NCI-H2081 treated with DMSO at 0.1 percent for 48 hours (cell line): ENCODE results near the gene RFTN1.
"Not testable (repeated sequence)": the region's sequence is repeated elsewhere in the genome, so short reads cannot be mapped to it uniquely, and the experiment has no call there.

Source experiments
- DNase-seq: peaks from one replicate; lab custom pipeline; 2025; lab: John Stamatoyannopoulos, UW

The RFTN1 gene

GRCh38 chr3:16506884-16507577 lies 6.5 kb downstream of the RFTN1 start:
- no peak for DNase-seq

GRCh38 chr3:16506451-16506850 lies 7.0 kb downstream of the RFTN1 start:
- DNase-seq: no peak

GRCh38 chr3:16504692-16505091 lies 8.8 kb downstream of the RFTN1 start:
- DNase-seq: no peak

GRCh38 chr3:16504242-16504641 lies 9.3 kb downstream of the RFTN1 start:
- no peak for DNase-seq

GRCh38 chr3:16503191-16503776 lies 10.2 kb downstream of the RFTN1 start:
- no peak for DNase-seq

GRCh38 chr3:16502347-16502908 lies 11.1 kb downstream of the RFTN1 start:
- no peak for DNase-seq

- DNase-seq: no peak
These were observed 12.1 kb downstream of the RFTN1 start for GRCh38 chr3:16501376-16501775.

- DNase-seq: no peak
These were observed 12.6 kb downstream of the RFTN1 start for GRCh38 chr3:16500911-16501310.

- no peak for DNase-seq
These were observed 13.4 kb downstream of the RFTN1 start for GRCh38 chr3:16500093-16500492.

- no peak for DNase-seq
These were observed 14.1 kb downstream of the RFTN1 start for GRCh38 chr3:16499351-16499750.

- DNase-seq: no peak
These were observed 15.2 kb downstream of the RFTN1 start for GRCh38 chr3:16498130-16498890.

- no peak for DNase-seq
These were observed 16.9 kb downstream of the RFTN1 start for GRCh38 chr3:16496408-16497222.

- DNase-seq: no peak
These were observed 17.5 kb downstream of the RFTN1 start for GRCh38 chr3:16496008-16496407.

GRCh38 chr3:16494814-16495431 lies 18.6 kb downstream of the RFTN1 start:
- DNase-seq: no peak

- DNase-seq: no peak
These were observed 19.4 kb downstream of the RFTN1 start for GRCh38 chr3:16494094-16494493.

GRCh38 chr3:16490062-16490619 lies 23.4 kb downstream of the RFTN1 start:
- no peak for DNase-seq

GRCh38 chr3:16489326-16490061 lies 24.0 kb downstream of the RFTN1 start:
- not testable (repeated sequence) for DNase-seq

GRCh38 chr3:16488637-16489036 lies 24.9 kb downstream of the RFTN1 start:
- no peak for DNase-seq

- DNase-seq: no peak
These were observed 25.9 kb downstream of the RFTN1 start for GRCh38 chr3:16487511-16488175.

- no peak for DNase-seq
These were observed 26.5 kb downstream of the RFTN1 start for GRCh38 chr3:16486951-16487480.
